HUES6 (cell line): ENCODE measurements around the gene NACA2.
"Not testable (repeated sequence)": the region's sequence is repeated elsewhere in the genome, so short reads cannot be mapped to it uniquely, and the experiment has no call there.

Experiments
- H3K27ac ChIP-seq: 2 replicates; pipeline ENCODE4 v1.7.0; 2013; ENCODE audit warnings: low read depth, mild to moderate bottlenecking, low read length, inconsistent platforms
- H3K27me3 ChIP-seq: 2 replicates; pipeline ENCODE4 v1.6.1; 2013; ENCODE audit warnings: low read length; ENCODE audit not compliant: control insufficient read depth, insufficient read depth
- H3K36me3 ChIP-seq: 2 replicates; pipeline ENCODE4 v1.6.1; 2013; ENCODE audit warnings: low read length; ENCODE audit not compliant: control insufficient read depth, insufficient read depth
- H3K4me1 ChIP-seq: 2 replicates; pipeline ENCODE4 v1.6.1; 2013; ENCODE audit warnings: low read length; ENCODE audit not compliant: control insufficient read depth, insufficient read depth
- H3K4me3 ChIP-seq: 2 replicates; pipeline ENCODE4 v1.5.1; 2013; ENCODE audit warnings: low read depth, low read length
- H3K9ac ChIP-seq: one replicate; pipeline ENCODE4 v1.6.1; 2013; ENCODE audit warnings: mild to moderate bottlenecking, low read length
- H3K9me3 ChIP-seq: 2 replicates; pipeline ENCODE4 v1.6.1; 2013; ENCODE audit warnings: low read depth, low read length; ENCODE audit not compliant: control insufficient read depth, insufficient read depth

The NACA2 gene

DNA sequence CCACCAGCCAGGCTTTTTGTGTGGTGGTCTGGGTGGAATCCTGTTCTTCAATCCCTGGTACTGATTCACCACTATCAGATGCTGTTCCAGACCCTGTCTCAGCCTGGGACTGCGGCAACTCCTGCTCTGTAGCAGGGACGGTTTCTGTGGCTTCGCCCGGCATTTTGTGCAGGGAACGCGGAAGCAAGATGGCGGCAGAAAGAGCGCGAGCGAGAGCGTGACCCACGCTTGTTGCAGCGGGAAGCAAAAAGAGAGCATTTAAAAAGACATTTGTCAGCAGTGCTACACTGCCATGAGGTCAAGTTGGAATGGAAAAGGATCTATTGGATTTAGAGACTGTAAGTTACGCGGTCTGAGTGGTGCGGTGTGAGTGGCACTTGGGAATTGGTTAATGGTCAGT lies at the start of gene NACA2:
TSS of gene NACA2 (minus strand) at position 202 of the 400 bp plus-strand sequence. CDS start at position 163, 39 bp downstream.
- Histone ChIP-seq H3K4me1 (no peaks in the 10 kb centered on the region), H3K36me3 (no peaks in the 10 kb centered on the region), H3K4me3 (no peak within 1 kb of the TSS), H3K9ac (no peak within 1 kb of the TSS), H3K27me3 (no peaks in the 10 kb centered on the region), H3K9me3 (no peaks in the 10 kb centered on the region), H3K27ac (no peak within 1 kb of the TSS)

DNA sequence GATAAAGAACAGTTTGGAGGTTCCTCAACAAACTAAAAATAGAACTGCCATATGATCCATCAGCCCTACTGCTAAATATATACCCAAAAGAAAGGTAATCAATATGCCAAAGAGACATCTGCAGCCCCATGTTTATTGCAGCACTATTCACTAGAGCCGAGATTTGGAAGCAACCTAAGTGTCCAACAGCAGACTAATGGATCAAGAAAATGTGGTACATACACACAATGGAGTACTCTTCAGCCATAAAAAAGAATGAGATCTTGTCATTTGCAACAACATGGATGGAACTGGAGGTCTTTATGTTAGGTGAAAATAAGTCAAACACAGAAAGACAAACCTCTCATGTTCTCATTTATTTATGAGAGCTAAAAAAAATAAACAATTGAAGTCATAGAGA lies 48.8 kb upstream of the NACA2 start:
- Histone ChIP-seq H3K4me1 (no peaks in the 10 kb centered on the region), H3K9ac (no peak overlapping the region), H3K36me3 (no peaks in the 10 kb centered on the region), H3K27ac (no peak overlapping the region), H3K27me3 (no peaks in the 10 kb centered on the region), H3K4me3 (no peak overlapping the region), H3K9me3 (no peaks in the 10 kb centered on the region)

DNA sequence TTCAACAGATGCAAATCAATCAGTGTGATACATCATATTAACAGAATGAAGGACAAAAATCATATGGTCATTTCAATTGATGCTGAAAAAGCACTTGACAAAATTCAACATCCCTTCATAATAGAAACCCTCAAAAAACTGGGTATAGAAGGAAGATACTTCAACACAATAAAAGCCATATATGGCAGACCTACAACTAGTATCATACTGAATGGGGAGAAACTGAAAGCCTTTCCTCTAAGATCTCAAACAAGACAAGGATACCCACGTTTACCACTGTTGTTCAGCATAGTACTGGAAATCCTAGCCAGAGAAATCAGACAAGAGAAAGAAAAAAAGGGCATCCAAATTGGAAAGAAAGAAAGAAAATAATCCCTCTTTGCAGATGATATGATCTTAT lies 47.1 kb upstream of the NACA2 start:
- no peaks in the 10 kb centered on the region for H3K4me1 ChIP-seq
- no peaks in the 10 kb centered on the region for H3K9me3 ChIP-seq
- no peaks in the 10 kb centered on the region for H3K36me3 ChIP-seq
- no peak overlapping the region for H3K4me3 ChIP-seq
- no peaks in the 10 kb centered on the region for H3K27me3 ChIP-seq
- H3K9ac ChIP-seq, result no peak overlapping the region
- H3K27ac ChIP-seq, result no peak overlapping the region

DNA sequence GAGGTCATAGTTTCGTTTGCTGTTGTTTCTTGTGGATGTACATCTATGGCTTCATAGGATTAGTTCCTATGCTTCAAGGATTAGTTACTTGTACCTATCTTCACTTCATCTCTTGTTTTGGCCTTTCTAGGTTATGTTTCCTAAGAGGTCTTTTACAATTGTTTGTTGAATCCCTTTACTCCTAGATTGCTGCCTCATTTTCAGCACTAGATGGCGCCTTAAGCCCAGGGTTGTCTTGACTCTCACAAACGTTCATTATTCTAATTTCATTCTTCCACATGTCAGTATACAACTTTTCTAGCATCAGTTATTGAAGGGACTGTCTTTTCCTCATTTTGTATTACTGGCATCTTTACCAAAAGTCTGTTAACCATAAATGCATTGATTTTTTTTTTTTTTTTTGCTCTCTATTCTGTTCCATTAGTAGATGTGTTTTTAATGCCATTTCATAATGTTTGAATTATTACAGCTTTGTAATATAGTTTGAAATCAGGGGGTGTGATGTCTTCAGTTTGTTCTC lies 45.0 kb upstream of the NACA2 start:
- Histone ChIP-seq H3K27me3 (no peaks in the 10 kb centered on the region), H3K9ac (no peak overlapping the region), H3K9me3 (no peaks in the 10 kb centered on the region), H3K36me3 (no peaks in the 10 kb centered on the region), H3K4me3 (no peak overlapping the region), H3K27ac (no peak overlapping the region), H3K4me1 (no peaks in the 10 kb centered on the region)

DNA sequence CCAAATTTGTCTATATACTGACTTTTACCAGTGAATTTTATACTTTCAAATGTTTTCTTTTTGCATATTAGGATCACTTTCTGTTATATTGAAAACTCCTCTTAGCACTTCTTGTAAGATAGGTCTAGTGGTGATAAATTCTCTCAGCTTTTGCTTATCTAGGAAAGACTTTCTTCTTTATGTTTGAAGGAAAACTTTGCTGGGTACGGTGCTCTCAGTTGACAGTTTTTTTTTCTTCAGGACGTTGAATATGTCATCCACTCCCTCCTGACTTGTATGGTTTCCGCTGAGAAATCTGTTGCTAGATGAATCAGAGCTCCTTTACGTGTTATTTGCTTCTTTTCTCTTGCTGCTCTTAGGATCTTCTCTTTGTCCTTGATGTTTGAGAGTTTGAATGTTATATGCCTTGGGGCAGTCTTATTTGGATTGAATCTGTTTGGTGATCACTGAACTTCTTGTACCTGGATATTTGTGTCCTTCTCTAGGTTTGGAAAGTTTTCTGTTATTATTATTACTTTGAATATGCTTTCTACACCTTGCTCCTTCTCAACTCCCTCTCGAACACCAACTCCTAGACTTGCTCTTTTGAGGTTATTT lies 44.0 kb upstream of the NACA2 start:
- Histone ChIP-seq H3K27me3 (no peaks in the 10 kb centered on the region), H3K4me3 (no peak overlapping the region), H3K36me3 (no peaks in the 10 kb centered on the region), H3K9me3 (no peaks in the 10 kb centered on the region), H3K27ac (no peak overlapping the region), H3K4me1 (no peaks in the 10 kb centered on the region), H3K9ac (no peak overlapping the region)

DNA sequence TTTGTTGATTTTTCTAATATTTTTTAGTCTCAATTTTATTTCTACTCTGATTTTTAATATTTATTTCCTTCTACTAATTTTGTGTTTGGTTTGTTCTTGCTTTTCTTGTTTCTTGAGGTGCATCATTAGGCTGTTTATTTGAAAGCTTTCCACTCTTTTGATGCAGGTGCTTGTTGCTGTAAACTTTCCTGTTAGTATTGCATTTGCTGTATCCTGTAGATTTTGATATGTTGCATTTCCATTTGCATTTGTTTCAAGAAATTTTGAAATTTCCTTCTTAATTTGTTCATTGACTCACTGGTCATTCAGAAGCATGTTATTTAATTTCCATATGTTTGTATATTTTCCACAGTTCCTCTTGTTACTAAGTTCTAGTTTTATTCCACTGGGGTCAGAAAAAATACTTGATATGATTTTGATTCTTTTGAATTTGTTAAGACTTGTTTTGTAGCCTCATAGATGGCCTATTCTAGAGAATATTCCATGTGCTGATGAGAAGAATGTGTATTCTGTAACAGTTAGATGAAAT lies 43.1 kb upstream of the NACA2 start:
- Histone ChIP-seq H3K27me3 (no peaks in the 10 kb centered on the region), H3K4me3 (no peak overlapping the region), H3K27ac (no peak overlapping the region), H3K9me3 (no peaks in the 10 kb centered on the region), H3K36me3 (no peaks in the 10 kb centered on the region), H3K9ac (no peak overlapping the region), H3K4me1 (no peaks in the 10 kb centered on the region)

DNA sequence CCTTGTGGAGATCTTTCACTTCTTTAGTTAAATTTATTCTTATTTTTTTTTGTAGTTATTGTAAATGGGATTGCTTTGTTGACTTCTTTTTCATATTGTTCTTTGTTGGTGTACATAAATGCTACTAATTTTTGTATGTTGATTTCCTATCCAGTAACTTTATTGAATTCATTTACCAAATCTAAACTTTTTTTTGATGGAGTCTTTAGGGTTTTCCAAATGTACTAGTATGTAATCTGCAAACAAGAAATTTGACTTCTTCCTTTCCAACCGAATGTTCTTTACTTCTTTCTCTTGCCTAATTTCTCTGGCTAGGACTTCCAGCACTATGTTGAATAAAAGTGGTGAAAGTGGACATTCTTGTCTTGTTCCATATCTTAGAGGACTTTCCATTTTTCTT lies 41.8 kb upstream of the NACA2 start:
- Histone ChIP-seq H3K9me3 (no peaks in the 10 kb centered on the region), H3K27me3 (no peaks in the 10 kb centered on the region), H3K4me3 (no peak overlapping the region), H3K9ac (no peak overlapping the region), H3K27ac (no peak overlapping the region), H3K36me3 (no peaks in the 10 kb centered on the region), H3K4me1 (peaks cover 4% of the 10 kb centered on the region; the same call in 1 of the 2 replicates)

DNA sequence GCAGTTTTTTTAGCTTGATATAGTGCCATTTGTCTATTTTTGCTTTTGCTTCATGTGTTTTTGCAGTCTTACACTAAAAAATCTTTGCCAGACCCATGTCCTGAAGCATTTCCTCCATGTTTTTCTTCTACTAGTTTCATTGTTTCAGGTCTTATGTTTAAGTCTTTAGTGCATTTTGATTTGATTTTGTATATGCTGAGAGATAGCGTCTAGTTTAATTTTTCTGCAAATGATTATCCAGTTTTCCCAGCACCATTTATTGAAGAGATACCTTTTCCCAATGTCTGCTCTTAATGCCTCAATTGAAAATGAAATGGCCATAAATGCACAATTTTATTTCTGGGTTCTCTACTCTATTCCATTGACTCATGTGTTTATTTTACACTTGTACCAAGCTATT lies 40.8 kb upstream of the NACA2 start:
- H3K9ac ChIP-seq, result no peak overlapping the region

DNA sequence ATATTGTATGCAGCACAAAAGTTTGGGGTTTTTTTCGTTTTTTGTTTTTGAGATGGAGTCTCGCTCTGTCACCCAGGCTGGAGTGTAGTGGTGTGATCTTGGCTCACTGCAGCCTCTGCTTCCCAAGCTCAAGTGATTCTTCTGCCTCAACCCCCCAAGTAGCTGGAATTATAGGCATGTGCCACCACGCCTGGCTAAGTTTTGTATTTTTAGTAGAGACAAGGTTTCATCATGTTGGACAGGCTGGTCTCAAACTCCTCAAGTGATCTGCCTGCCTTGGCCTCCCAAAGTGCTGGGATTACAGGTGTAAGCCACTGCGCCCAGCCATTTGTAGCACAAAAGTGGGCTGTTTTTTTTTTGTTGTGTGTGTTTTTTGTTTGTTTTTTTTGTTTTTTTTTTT lies 37.1 kb upstream of the NACA2 start:
- H3K4me1 ChIP-seq, H3K27me3 ChIP-seq, H3K36me3 ChIP-seq: not testable (repeated sequence)

More for the DNA sequence above, 40.8 kb upstream of the NACA2 start:
- no peaks in the 10 kb centered on the region for H3K36me3 ChIP-seq
- no peaks in the 10 kb centered on the region for H3K27me3 ChIP-seq
- peaks cover 10% of the 10 kb centered on the region; the same call in 1 of the 2 replicates for H3K4me1 ChIP-seq
- H3K9me3 ChIP-seq, result no peaks in the 10 kb centered on the region
- no peak overlapping the region for H3K27ac ChIP-seq
- no peak overlapping the region for H3K4me3 ChIP-seq

DNA sequence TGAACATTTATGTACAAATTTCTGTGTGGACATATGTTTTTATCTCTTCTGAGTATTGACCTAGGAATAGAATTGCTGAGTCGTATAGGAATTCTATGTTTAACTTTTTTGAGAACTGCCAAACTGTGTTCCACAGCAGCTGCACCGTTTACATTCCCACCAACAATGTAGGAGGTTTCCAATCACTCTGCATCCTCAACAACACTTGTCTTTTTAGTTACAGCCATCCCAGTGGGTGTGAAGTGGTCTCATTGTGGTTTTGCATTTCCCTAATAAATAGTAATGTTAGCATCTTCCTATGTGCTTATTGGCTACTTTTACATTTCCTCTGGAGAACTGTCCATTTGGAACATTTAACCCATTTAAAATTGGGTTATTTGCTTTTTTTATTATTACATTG lies 36.6 kb upstream of the NACA2 start:
- H3K4me3 ChIP-seq, result no peak overlapping the region
- no peaks in the 10 kb centered on the region for H3K36me3 ChIP-seq
- H3K27me3 ChIP-seq, result no peaks in the 10 kb centered on the region
- H3K9me3 ChIP-seq, result no peaks in the 10 kb centered on the region
- H3K9ac ChIP-seq, result no peak overlapping the region
- H3K4me1 ChIP-seq, result peaks cover 10% of the 10 kb centered on the region; the same call in 1 of the 2 replicates
- no peak overlapping the region for H3K27ac ChIP-seq

More for the DNA sequence above, 37.1 kb upstream of the NACA2 start:
- not testable (repeated sequence) for H3K9me3 ChIP-seq, H3K9ac ChIP-seq, H3K27ac ChIP-seq, H3K4me3 ChIP-seq

DNA sequence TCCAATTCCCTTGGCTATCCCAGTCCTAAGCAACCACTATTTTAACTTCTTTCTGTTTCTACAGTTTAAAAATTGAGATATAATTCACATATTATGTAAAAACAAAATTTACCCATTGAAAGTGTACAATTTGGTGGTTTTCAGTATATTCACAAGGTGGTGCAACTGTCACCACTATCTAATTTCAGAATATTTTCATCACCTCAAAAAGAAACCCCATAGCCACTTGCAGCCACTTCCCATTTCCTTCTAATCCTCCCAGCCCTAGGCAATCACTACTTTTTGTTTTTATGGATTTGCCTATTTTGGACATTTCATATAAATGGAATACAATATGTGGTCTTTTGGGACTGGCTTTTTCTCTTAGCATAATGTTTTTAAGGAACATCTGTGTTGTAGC lies 36.1 kb upstream of the NACA2 start:
- Histone ChIP-seq H3K4me1 (peaks cover 10% of the 10 kb centered on the region; the same call in 1 of the 2 replicates), H3K9ac (no peak overlapping the region), H3K9me3 (no peaks in the 10 kb centered on the region; the same call in 1 of the 2 replicates), H3K27ac (no peak overlapping the region), H3K36me3 (no peaks in the 10 kb centered on the region), H3K4me3 (no peak overlapping the region), H3K27me3 (no peaks in the 10 kb centered on the region)
